Superior temporal gyrus (tissue), 1 donor: Measurements from ENCODE around the gene CELF4.

Experiments used
- DNase-seq: peaks from one replicate; pipeline ENCODE4 v3.0.0-alpha.2; 2016; ENCODE audit errors: extremely low spot score

The CELF4 gene

GRCh38 chr18:37258131-37258530, 307.5 kb downstream of the CELF4 start:
- DNase-seq = no peak

- no peak for DNase-seq
Measured at GRCh38 chr18:37254973-37255372, 310.6 kb downstream of the CELF4 start.

- no peak for DNase-seq
Measured at GRCh38 chr18:37254236-37254754, 311.3 kb downstream of the CELF4 start.

- no peak for DNase-seq
Measured at GRCh38 chr18:37253394-37254235, 312.0 kb downstream of the CELF4 start.

- DNase-seq = no peak
Measured at GRCh38 chr18:37252854-37253393, 312.7 kb downstream of the CELF4 start.

GRCh38 chr18:37252342-37252741, 313.3 kb downstream of the CELF4 start:
- no peak for DNase-seq

- DNase-seq = no peak
Measured at GRCh38 chr18:37251679-37252078, 313.9 kb downstream of the CELF4 start.

- no peak for DNase-seq
Measured at GRCh38 chr18:37249895-37250618, 315.5 kb downstream of the CELF4 start.

- DNase-seq = no peak
Measured at GRCh38 chr18:37249171-37249886, 316.3 kb downstream of the CELF4 start.

GRCh38 chr18:37248281-37248680, 317.3 kb downstream of the CELF4 start:
- DNase-seq = no peak

- DNase-seq = no peak
Measured at GRCh38 chr18:37247497-37248161, 318.0 kb downstream of the CELF4 start.

- no peak for DNase-seq
Measured at GRCh38 chr18:37246779-37247340, 318.7 kb downstream of the CELF4 start.

- no peak for DNase-seq
Measured at GRCh38 chr18:37244618-37245017, 321.0 kb downstream of the CELF4 start.

- no peak for DNase-seq
Measured at GRCh38 chr18:37243741-37244140, 321.9 kb downstream of the CELF4 start.

GRCh38 chr18:37242826-37243560, 322.6 kb downstream of the CELF4 start:
- no peak for DNase-seq

- no peak for DNase-seq
Measured at GRCh38 chr18:37242091-37242490, 323.5 kb downstream of the CELF4 start.

- no peak for DNase-seq
Measured at GRCh38 chr18:37238282-37239108, 327.1 kb downstream of the CELF4 start.

GRCh38 chr18:37235583-37235982, 330.0 kb downstream of the CELF4 start:
- no peak for DNase-seq

GRCh38 chr18:37231251-37231650, 334.3 kb downstream of the CELF4 start:
- no peak for DNase-seq
